ENCODE data around the gene CDH4.

Gene CDH4

GRCh38 chr20:61691978-61692377, 439.9 kb downstream of the CDH4 start:
- no peak for DNase-seq (ENCODE audit: low spot score)
- in situ Hi-C loops (cut with MboI; ENCODE audit: low sequenced_read_pairs, unreplicated experiment), result no loop called here
- TF ChIP-seq, protein P1, sequence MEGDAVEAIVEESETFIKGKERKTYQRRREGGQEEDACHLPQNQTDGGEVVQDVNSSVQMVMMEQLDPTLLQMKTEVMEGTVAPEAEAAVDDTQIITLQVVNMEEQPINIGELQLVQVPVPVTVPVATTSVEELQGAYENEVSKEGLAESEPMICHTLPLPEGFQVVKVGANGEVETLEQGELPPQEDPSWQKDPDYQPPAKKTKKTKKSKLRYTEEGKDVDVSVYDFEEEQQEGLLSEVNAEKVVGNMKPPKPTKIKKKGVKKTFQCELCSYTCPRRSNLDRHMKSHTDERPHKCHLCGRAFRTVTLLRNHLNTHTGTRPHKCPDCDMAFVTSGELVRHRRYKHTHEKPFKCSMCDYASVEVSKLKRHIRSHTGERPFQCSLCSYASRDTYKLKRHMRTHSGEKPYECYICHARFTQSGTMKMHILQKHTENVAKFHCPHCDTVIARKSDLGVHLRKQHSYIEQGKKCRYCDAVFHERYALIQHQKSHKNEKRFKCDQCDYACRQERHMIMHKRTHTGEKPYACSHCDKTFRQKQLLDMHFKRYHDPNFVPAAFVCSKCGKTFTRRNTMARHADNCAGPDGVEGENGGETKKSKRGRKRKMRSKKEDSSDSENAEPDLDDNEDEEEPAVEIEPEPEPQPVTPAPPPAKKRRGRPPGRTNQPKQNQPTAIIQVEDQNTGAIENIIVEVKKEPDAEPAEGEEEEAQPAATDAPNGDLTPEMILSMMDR (IDR thresholded peaks at IDR 0.05; ENCODE audit: borderline replicate concordance, control extremely low read depth, extremely low read depth, insufficient read depth, missing control alignments), result no peak

DNA sequence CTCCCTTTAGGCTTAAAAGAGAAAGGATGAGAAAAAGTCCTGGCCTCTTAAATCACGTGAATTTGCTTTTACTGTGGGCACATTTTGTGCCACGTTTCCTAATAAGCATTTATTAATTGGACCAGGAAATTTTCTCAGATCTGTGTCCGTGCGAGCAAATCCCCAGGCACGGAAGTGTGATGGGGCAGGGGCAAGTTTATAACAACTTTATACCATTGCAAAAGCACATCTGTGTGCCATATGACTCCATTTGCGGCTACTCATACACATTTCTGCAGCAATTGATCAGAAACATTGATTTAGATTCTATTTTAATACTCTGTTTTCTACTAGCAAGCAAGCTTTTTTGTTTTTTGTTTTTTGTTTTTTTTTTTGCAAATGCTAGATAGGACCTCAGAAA, 440.4 kb downstream of the CDH4 start:
- no peak for DNase-seq (ENCODE audit: low spot score)
- in situ Hi-C loops (cut with MboI; ENCODE audit: low sequenced_read_pairs, unreplicated experiment), result no loop called here

GRCh38 chr20:61693055-61693600, 441.1 kb downstream of the CDH4 start:
- no peak for DNase-seq (ENCODE audit: low spot score)
- in situ Hi-C loops (cut with MboI; ENCODE audit: low sequenced_read_pairs, unreplicated experiment), result no loop called here
- TF ChIP-seq, protein P1 (IDR thresholded peaks at IDR 0.05; ENCODE audit: borderline replicate concordance, control extremely low read depth, extremely low read depth, insufficient read depth, missing control alignments), result no peak

More for the DNA sequence above, 440.4 kb downstream of the CDH4 start:
- TF ChIP-seq, protein P1 (IDR thresholded peaks at IDR 0.05; ENCODE audit: borderline replicate concordance, control extremely low read depth, extremely low read depth, insufficient read depth, missing control alignments), result no peak

DNA sequence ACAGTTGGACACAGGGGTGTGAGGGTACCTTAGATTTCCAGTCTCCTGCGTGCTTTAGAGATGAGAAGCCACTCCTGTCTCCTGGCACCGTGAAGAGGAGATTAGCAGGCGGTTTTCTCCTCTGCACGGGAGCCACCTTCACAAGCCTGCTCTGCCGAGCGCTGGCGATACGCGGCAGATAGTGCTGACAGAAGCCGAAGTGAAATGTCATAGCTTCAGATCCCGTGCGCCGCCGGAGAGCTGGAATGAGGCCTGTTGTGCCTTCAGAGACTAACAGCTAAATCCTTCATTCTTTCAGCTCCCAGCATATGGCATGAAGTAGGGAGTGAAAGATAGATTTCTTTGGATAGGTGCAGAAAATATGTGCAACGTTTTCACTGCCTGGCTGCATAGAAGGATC, 442.6 kb downstream of the CDH4 start:
- no peak for DNase-seq (ENCODE audit: low spot score)
- in situ Hi-C loops (cut with MboI; ENCODE audit: low sequenced_read_pairs, unreplicated experiment), result no loop called here
- TF ChIP-seq, protein P1 (IDR thresholded peaks at IDR 0.05; ENCODE audit: borderline replicate concordance, control extremely low read depth, extremely low read depth, insufficient read depth, missing control alignments), result no peak

DNA sequence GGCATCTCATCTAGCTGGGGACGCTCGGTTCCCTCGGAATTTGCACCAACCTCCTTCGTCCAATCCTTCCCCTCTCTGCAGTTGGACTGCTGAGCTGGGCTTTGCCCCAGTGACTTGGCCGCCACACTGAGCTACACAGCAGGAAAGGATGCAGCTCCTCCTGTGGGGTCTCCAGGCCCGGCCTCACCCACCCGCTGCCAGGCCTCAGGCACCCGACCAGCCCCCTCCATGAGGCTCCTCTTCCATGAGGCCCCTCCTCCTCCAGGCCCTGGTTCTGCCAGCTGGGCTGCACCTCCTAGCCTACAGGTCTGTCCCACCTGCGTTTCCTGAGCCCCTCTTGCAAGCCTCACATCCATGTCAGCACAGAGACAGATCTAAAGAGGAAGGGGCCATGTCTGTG, 443.7 kb downstream of the CDH4 start:
- DNase-seq (ENCODE audit: low spot score), result no peak
- in situ Hi-C loops (cut with MboI; ENCODE audit: low sequenced_read_pairs, unreplicated experiment), result no loop called here
- TF ChIP-seq, protein P1 (IDR thresholded peaks at IDR 0.05; ENCODE audit: borderline replicate concordance, control extremely low read depth, extremely low read depth, insufficient read depth, missing control alignments), result no peak

DNA sequence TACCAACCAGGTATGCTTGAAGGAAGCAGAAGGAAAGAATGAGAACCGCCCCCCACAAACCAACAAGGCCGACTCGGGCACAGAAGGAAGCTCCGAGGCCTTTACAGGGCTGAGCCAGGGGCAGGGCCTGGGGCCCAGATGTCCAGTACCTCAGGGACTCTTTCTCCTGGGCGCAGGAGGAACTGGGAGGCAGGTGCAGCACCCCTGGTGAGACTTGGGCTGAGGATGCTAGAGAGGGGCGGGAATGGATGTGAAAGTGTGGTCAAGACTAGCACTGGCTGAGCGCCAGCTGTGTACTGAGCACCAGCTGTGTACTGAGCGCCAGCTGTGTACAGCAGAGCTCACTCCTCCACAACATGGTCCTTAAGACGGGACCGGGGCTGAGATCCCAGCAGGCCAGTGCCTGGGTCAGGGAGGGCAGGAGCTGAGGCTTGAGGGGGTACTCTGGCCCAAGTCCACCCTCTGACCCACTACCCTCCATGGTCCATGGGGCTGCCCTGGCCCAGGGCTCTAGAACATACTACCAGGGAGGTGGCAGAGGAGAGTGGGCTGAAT, 444.2 kb downstream of the CDH4 start:
- TF ChIP-seq, protein P1 (IDR thresholded peaks at IDR 0.05; ENCODE audit: borderline replicate concordance, control extremely low read depth, extremely low read depth, insufficient read depth, missing control alignments), result no peak
- in situ Hi-C loops (cut with MboI; ENCODE audit: low sequenced_read_pairs, unreplicated experiment), result no loop called here
- DNase-seq (ENCODE audit: low spot score), result no peak
